SK-N-SH (cell line): ENCODE results near the gene CD19. TPM values are rescaled to one million over a fixed set of nuclear protein-coding genes. Genes with fewer than 3 reads are reported as not detected.
A peak's percentile ranks its signal among the peaks of the same experiment; 100 is the strongest.

Experiments used
- CTCF ChIA-PET: fragments of 300-600, 350-600 bp; formaldehyde crosslinking; extraction: SDS; loops from one replicate; lab custom pipeline; 2021; lab: Yijun Ruan, JAX
- POLR2A ChIA-PET: fragments of 350-600 bp; sonication (Branson Sonifier 250); formaldehyde crosslinking; extraction: SDS; loops from one replicate; lab custom pipeline; 2020; ENCODE audit warnings: antibody characterized with exemption, inconsistent platforms; lab: Yijun Ruan, JAX
- DNase-seq: peaks from one replicate; pipeline ENCODE4 v3.0.0; 2012
- H2AFZ ChIP-seq: fragments of 200-600 bp; sonication (generic); 2 replicates; pipeline ENCODE4 v1.8.1; 2016; ENCODE audit warnings: antibody characterized with exemption, mild to moderate bottlenecking, low read depth
- H3F3A ChIP-seq: fragments of 200-600 bp; sonication (generic); replicated peaks from 2 replicates; pipeline ENCODE3; 2016; ENCODE audit warnings: antibody characterized with exemption, mild to moderate bottlenecking; ENCODE audit not compliant: insufficient read depth
- H3K27ac ChIP-seq, 2 experiments: fragments of 200-500 bp in 1 of 2; fragments of 200-600 bp in 1 of 2; sonication (Bioruptor generic) in 1 of 2; sonication (generic), shearing (Covaris generic) in 1 of 2; 2 replicates each; pipeline versions ENCODE4 v1.5.1 to v1.6.1; 2014 to 2016; ENCODE audit warnings: low read depth in 2 of 2, inconsistent platforms in 1 of 2, low read length in 1 of 2, mild to moderate bottlenecking in 1 of 2, mixed read lengths in 1 of 2
- H3K27me3 ChIP-seq: fragments of 200-600 bp; sonication (generic), shearing (Covaris generic); 2 replicates; pipeline ENCODE4 v1.6.1; 2016; ENCODE audit warnings: mixed run types; ENCODE audit not compliant: insufficient read depth
- H3K36me3 ChIP-seq, 2 experiments: fragments of 200-500 bp in 1 of 2; fragments of 200-600 bp in 1 of 2; sonication (Bioruptor generic) in 1 of 2; sonication (generic) in 1 of 2; replicated peaks in 1 of 2; 2 replicates each; pipeline versions ENCODE3 to v1.5.1; 2014 to 2016; ENCODE audit warnings: low read length in 1 of 2, mild to moderate bottlenecking in 1 of 2; ENCODE audit not compliant: insufficient read depth in 2 of 2, control insufficient read depth in 1 of 2
- H3K4me1 ChIP-seq, 2 experiments: fragments of 200-500 bp in 1 of 2; fragments of 200-600 bp in 1 of 2; sonication (Bioruptor generic) in 1 of 2; sonication (generic), shearing (Covaris generic) in 1 of 2; 2 replicates each; pipeline versions ENCODE4 v1.5.1 to v1.6.1; 2014 to 2016; ENCODE audit warnings: low read depth in 1 of 2, low read length in 1 of 2, mixed run types in 1 of 2; ENCODE audit not compliant: insufficient read depth in 2 of 2, control insufficient read depth in 1 of 2
- H3K4me2 ChIP-seq: fragments of 200-600 bp; sonication (generic), shearing (Covaris generic); 2 replicates; pipeline ENCODE4 v1.6.1; 2017; ENCODE audit warnings: mixed run types
- H3K4me3 ChIP-seq, 2 experiments: fragments of 200-500 bp in 1 of 2; fragments of 200-600 bp in 1 of 2; sonication (Bioruptor generic) in 1 of 2; sonication (generic), shearing (Covaris generic) in 1 of 2; 2 replicates each; pipeline versions ENCODE4 v1.5.1 to v1.8.1; 2014 to 2016; ENCODE audit warnings: low read depth in 2 of 2, inconsistent platforms in 1 of 2, low read length in 1 of 2, mild to moderate bottlenecking in 1 of 2, mixed read lengths in 1 of 2, moderate library complexity in 1 of 2
- H3K79me2 ChIP-seq: fragments of 200-600 bp; sonication (generic); 2 replicates; pipeline ENCODE4 v1.8.1; 2017; ENCODE audit warnings: mild to moderate bottlenecking; ENCODE audit not compliant: insufficient read depth
- H3K9ac ChIP-seq: fragments of 200-600 bp; sonication (generic); 2 replicates; pipeline ENCODE4 v1.6.1; 2017; ENCODE audit warnings: mixed run types
- H3K9me2 ChIP-seq: fragments of 200-600 bp; sonication (generic); 2 replicates; pipeline ENCODE4 v1.6.1; 2017; ENCODE audit warnings: mixed run types
- H3K9me3 ChIP-seq: fragments of 200-600 bp; sonication (generic); 2 replicates; pipeline ENCODE4 v1.6.1; 2017; ENCODE audit warnings: mixed run types, mild to moderate bottlenecking, moderate library complexity
- H4K20me1 ChIP-seq: fragments of 200-600 bp; sonication (generic); 2 replicates; pipeline ENCODE4 v1.6.1; 2017; ENCODE audit warnings: mild to moderate bottlenecking, mixed run types; ENCODE audit not compliant: insufficient read depth
- CHD2 ChIP-seq: fragments of 150-350 bp; IDR thresholded peaks from 2 replicates; pipeline ENCODE4 v1.6.1; 2018; ENCODE audit warnings: low read length; ENCODE audit not compliant: partially characterized antibody
- FOSL2 ChIP-seq: IDR thresholded peaks from 2 replicates; pipeline ENCODE4 v1.4.0; 2012; ENCODE audit warnings: low read depth, mild to moderate bottlenecking, moderate library complexity, borderline replicate concordance
- JUND ChIP-seq: IDR thresholded peaks from 2 replicates; pipeline ENCODE4 v1.4.0; 2012
- MAX ChIP-seq: IDR thresholded peaks from 2 replicates; pipeline ENCODE4 v1.4.0; 2012; ENCODE audit warnings: low read depth
- NFIC ChIP-seq: IDR thresholded peaks from 2 replicates; pipeline ENCODE4 v1.4.0; 2012; ENCODE audit warnings: borderline replicate concordance
- PBX3 ChIP-seq: IDR thresholded peaks from 2 replicates; pipeline ENCODE4; 2012
- RAD21 ChIP-seq: IDR thresholded peaks from 2 replicates; pipeline ENCODE4 v1.6.1; 2012; ENCODE audit warnings: mild to moderate bottlenecking, low read length
- RFX5 ChIP-seq: IDR thresholded peaks from 2 replicates; pipeline ENCODE4 v1.6.1; 2012; ENCODE audit warnings: mild to moderate bottlenecking, improper control_type of control experiment, low read length
- TCF12 ChIP-seq: IDR thresholded peaks from 2 replicates; pipeline ENCODE4 v1.4.0; 2012
- TEAD4 ChIP-seq: IDR thresholded peaks from 2 replicates; pipeline ENCODE4 v1.4.0; 2012; ENCODE audit warnings: mild to moderate bottlenecking, borderline replicate concordance; ENCODE audit not compliant: insufficient read depth
- USF1 ChIP-seq: IDR thresholded peaks from 2 replicates; pipeline ENCODE4 v1.4.0; 2012; ENCODE audit warnings: low read depth, borderline replicate concordance
- WGBS: methylation state at CpG from one replicate; pipeline ENCODE4 v1.1.6; 2017; ENCODE audit warnings: low lambda C conversion rate; 5-methylcytosine and 5-hydroxymethylcytosine counted together
- polyA plus RNA-seq, 3 experiments: library from polyadenylated mRNA; depleted of rRNA; stranded (reverse); fragments of >200 nt; gene quantifications; 2 replicates each; pipeline ENCODE4 v1.2.3, GENCODE V29; 2012

The CD19 gene
- polyA plus RNA-seq, 1 of the 3 experiments (the other 2 are of a cell fraction) = not detected

DNA sequence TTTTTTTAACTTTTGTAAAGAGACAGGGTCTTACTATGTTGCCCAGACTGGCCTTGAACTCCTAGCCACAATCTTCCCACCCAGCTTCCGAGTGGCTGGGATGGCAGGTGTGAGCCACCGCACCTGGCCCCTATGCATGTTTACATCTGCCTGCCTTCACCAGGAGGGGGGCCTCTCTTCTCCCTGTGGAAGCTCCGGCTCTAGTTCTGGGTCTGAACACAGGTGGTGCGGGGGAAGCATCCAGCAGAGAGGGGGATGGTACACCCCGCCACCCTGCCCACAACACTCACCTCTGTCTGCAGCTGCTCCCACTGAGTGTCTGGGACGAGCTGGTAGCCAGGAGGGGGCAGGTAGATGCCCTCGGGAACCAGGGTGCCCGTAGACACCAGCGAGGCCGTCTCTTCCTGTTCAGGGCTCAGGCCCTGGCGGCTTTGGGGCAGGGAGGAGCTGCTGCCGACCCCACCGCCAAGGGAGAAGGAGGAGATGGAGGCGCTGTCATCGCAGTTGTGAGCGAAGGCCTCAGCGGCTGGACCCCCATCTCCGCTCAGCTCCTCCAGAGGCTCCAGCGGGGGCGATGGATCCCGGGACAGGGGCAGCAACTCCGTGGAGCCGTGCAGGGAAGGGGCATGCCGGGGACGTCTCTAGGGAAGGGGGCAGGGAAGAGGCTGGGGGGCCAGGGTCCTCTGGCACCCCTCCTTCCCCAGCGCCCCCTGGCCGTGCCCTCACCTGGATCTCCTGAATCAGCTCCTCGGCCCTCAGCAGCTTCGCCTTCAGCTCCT is 17.6 kb upstream of the CD19 start:
- Histone ChIP-seq H2AFZ (no peak overlapping the region), H3F3A (peaks cover 14% of the 10 kb centered on the region), H3K4me1 (no peaks in the 10 kb centered on the region), H3K27ac (no peak overlapping the region), H3K4me3 (no peak overlapping the region), H3K9me2 (no peaks in the 10 kb centered on the region), H3K79me2 (no peaks in the 10 kb centered on the region), H3K9ac (no peak overlapping the region), H3K9me3 (no peaks in the 10 kb centered on the region), H4K20me1 (no peaks in the 10 kb centered on the region), H3K27me3 (no peaks in the 10 kb centered on the region), H3K4me2 (no peak overlapping the region), H3K36me3 (peaks cover 6 to 12% of the 10 kb centered on the region in 2 experiments)
- no peak for TF ChIP-seq USF1
- no peak for DNase-seq
- ChIA-PET POLR2A (no interaction called here), CTCF (interaction anchor here (1.2 kb wide), 1 partner anchor 636 kb away, joined by 3 read pairs; no protein-coding TSS in a partner anchor)
- WGBS = 97% methylated on average over 23 of the region's 29 CpGs

- Histone ChIP-seq H3K4me3 (no peak overlapping the region), H3K9me2 (no peaks in the 10 kb centered on the region), H3F3A (peaks cover 14% of the 10 kb centered on the region), H3K27ac (peak overlapping the region in 1 of 2 experiments; percentile 43; a peak in 2 of 4 replicates), H3K4me1 (no peaks in the 10 kb centered on the region), H3K9me3 (no peaks in the 10 kb centered on the region)
- CTCF ChIA-PET = interaction anchor here (0.8 to 1.2 kb wide), 3 partner anchors 29 to 638 kb away, joined by 3 read pairs; no protein-coding TSS in a partner anchor
- DNase-seq = no peak
- POLR2A ChIA-PET = no interaction called here
- TF ChIP-seq TEAD4 (peak; percentile 31; the same call in 1 of the 2 replicates), MAX (peak; percentile 82), JUND (peak; percentile 34; the same call in 1 of the 2 replicates), RFX5 (no peak), PBX3 (peak; percentile 57), NFIC (peak; percentile 86), CHD2 (no peak), USF1 (peak; percentile 26; the same call in 1 of the 2 replicates), TCF12 (peak; percentile 90), RAD21 (no peak), FOSL2 (peak; percentile 50; the same call in 1 of the 2 replicates)
- TF ChIP-seq, all 33 proteins: peak for 8
- no peak overlapping the region for H3K9ac ChIP-seq
- H3K36me3 ChIP-seq = peaks cover 14 to 18% of the 10 kb centered on the region in 2 experiments
- H3K79me2 ChIP-seq = no peaks in the 10 kb centered on the region
- H2AFZ ChIP-seq = no peak overlapping the region
- H3K4me2 ChIP-seq = no peak overlapping the region
- H4K20me1 ChIP-seq = no peaks in the 10 kb centered on the region
- no peaks in the 10 kb centered on the region for H3K27me3 ChIP-seq
These were observed 16.6 kb upstream of the CD19 start for GRCh38 chr16:28915181-28915580.
